Stimulated activated CD8-positive, alpha-beta memory T cell treated with anti-CD3 and anti-CD28 coated beads, Interleukin-15, amount 100 ng/mL, for 24 hours (primary cell): ENCODE measurements around the gene PKD1L1.

Experiments
- DNase-seq: peaks from one replicate; pipeline ENCODE4 v3.0.0-alpha.2; 2020; ENCODE audit warnings: low read depth

Gene PKD1L1

DNA sequence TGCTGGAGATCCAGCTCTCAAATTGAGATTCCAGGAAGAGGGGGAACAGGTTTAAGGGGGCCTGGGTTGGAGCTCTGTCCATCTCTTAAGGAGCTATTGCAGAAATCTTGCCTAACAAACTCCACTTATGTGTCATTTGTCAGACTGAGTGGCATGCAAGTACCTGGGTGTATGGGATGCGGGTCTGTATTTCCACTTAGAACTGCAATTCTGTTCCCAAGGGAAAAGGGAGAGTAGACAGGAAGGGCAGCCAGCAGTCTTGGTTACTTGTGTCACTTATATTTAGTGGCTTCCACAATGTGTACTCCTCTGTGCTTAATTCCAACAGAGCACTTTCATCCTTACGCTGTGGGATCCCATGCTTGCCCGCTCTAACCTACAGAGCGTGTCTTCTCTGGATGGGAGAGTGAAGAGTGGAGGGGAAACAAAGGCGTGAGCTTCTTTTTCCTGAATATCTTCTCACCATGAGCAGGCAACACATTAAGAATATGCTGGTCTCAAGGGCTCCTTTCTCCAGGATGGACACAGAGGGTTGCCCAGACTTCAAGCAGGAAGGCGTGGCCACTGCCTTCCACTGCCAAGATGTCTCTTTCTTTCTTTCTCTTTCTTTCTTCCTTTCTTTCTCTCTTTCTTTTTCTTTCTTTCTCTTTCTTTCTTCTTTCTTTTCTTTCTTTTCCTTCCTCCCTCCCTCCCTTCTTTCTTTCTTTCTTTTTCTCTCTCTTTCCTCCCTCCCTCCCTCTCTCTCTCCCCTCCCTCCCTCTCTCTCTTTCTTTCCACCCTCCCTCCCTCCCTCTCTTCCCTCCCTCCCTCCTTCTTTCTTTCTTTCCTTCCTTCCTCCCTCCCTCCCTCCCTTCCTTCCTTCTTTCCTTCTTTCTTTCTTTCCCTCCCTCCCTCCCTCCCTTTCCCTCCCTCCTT, 212.6 kb downstream of the PKD1L1 start:
- DNase-seq: no peak

DNA sequence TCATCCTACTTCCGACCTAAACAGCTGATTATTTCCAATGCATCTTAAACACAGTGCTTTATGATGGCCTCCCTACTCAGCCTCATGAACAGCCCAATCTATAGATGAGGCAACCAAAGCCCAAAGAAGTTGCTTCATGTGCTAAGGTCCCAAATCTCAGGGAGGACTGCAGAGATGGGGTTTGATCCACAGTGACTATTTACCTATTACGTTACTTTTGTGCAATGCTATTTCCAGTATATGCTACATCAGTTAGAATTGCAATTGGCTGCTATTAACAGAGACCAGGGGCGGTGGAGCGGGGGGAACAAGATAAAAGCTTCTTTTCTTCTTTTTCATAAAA, 213.3 kb downstream of the PKD1L1 start:
- DNase-seq: no peak

DNA sequence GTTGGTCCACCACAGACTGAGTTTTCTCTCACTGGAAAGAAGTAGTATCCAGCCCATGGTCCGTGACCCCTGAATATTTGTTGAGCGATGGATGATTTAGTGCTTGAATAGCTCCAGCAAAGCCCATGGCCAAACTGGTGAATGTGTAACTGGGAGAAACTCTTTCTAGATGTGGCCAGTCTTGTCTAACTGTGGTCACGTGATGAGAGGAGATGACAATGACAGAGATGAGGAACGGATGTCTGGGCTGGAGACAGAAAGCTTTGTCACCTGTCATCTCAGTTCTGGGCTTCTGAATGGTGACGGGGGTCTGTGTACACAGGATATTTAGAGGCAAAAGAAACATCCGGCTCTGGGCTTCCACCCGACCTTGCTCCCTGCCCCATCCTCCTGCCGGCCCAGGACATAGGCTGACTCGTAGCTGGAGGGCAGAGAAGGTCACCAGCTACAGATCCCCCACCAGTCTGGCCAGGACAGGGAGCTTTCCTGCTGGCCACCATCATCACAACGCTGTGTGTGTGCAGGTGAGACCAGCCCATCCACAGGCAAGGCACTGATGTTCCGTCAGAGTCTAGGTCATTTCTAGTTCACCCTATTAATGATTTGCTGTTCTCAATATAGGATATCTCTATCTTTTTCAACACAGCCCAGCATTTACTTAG, 213.8 kb downstream of the PKD1L1 start:
- no peak for DNase-seq

DNA sequence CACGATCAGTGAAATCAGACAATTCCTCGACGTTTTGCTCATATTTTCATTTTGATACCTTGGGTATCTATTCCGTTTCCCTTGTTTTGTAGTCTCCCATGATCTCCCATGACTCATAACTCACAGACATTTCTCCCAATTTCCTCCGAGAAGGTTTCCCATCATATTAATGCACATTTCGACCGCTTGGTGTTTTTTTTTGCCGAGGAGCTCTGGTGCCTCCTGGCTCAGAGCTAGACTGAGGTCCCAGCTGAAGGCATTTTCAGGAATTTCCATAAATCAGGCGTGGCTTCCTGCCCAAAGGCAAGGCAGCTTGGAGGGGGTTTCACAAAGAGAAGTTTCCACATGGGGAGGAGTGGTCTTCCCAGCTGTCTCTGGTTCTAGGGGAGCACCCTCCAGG, 218.1 kb downstream of the PKD1L1 start:
- DNase-seq: no peak

DNA sequence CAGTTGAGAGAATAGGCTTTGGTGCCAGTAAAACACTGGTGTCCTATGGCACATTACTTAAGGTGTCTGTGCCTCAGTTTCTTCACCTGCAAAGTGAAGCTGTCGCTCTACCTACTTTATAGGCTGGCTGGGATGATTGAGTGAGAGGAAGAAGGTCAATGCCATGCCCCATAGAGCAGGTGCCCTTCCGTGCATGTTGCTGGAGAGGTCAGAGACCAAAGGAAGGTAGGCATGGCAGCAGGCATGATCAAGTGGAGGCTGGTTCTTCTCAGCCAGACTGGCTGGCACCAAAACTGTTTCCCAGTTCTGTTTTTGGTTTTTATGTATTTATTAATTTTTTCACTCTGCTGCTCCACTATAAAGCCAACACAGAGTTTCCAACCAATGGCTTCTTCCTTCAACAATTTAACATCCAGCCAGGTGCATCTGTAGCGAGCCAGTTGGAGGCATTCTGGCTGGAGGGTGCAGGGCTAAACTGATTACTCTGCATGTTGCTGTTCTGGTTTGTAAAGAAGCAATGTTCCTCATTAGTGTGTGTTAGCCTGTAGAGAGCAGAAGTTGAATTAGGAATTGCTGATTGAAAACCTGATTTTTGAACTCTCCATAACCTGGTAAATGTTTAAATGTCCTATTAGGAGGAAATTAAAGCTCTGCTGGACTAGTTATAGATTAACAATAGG, 222.1 kb downstream of the PKD1L1 start:
- DNase-seq: no peak

DNA sequence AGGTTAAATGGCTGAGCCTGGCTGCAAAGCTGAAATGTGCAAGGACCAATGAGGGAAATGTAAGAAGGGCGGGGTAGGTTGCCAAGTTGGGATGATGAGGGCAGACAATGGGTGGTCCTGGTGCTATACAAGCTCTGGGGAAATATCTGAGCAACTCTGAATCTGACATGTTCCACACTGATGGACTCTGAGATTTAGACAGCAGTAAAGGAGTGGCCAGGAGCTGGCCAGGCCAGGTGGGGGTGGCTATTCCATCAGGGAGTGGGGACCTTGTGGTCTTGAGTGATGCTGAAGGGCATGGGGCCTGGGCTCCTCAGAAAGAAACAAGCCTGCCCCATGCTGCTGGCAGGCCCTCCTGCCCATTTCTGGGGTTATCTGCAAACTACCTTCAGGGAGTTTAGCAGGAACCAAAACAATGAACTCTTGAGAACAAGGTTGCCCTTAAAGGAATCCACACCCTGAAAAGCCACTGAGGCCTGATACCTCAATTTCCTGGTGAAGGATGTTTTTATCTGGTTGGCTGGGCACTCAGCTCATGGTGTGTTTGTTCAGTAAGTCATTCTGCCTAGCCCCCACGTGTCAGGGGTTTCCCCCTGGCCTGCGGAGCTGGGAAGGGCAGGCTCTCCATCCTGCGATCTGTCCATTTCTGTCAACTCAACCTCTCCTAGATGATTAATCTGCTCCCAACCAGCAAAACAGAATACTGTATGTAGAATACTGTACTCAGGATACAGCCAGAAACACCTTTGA, 223.1 kb downstream of the PKD1L1 start:
- no peak for DNase-seq
